HEK293 (cell line): ENCODE results near the gene NUDT16L1.

Experiments used
- CTCF ChIA-PET: fragments of 350-600 bp; formaldehyde crosslinking; extraction: SDS; loops from one replicate; lab custom pipeline; 2021; ENCODE audit warnings: antibody characterized with exemption; lab: Yijun Ruan, JAX
- POLR2A ChIA-PET: fragments of 300-600 bp; formaldehyde crosslinking; extraction: SDS; loops from one replicate; lab custom pipeline; 2020; ENCODE audit warnings: antibody characterized with exemption, inconsistent platforms; lab: Yijun Ruan, JAX
- H3K27ac ChIP-seq: fragments of 200-500 bp; sonication (Bioruptor generic); 2 replicates; pipeline ENCODE4 v1.5.1; 2014; ENCODE audit warnings: low read depth, low read length, control low read depth, inconsistent platforms; ENCODE audit errors: extremely low read depth
- H3K36me3 ChIP-seq, 2 experiments: fragments of 200-500 bp in 1 of 2; sonication (Bioruptor generic) in 1 of 2; 1 replicate in 1 of 2; 2 replicates in 1 of 2; pipeline ENCODE4 v1.5.1; 2014 to 2017; ENCODE audit warnings: inconsistent platforms in 2 of 2, low read length in 2 of 2; ENCODE audit not compliant: control insufficient read depth in 2 of 2, insufficient read depth in 1 of 2
- H3K4me1 ChIP-seq: fragments of 200-500 bp; sonication (Bioruptor generic); 2 replicates; pipeline ENCODE4 v1.5.1; 2014; ENCODE audit warnings: mild to moderate bottlenecking, low read length, inconsistent platforms; ENCODE audit not compliant: control insufficient read depth, insufficient read depth
- H3K4me3 ChIP-seq: 2 replicates; pipeline ENCODE4 v1.5.1; 2011; ENCODE audit warnings: low read depth, mild to moderate bottlenecking, control low read depth, low read length, moderate library complexity
- H3K9me3 ChIP-seq: fragments of 200-500 bp; sonication (Bioruptor generic); 2 replicates; pipeline ENCODE4 v1.5.1; 2014; ENCODE audit warnings: low read depth, low read length, inconsistent platforms; ENCODE audit not compliant: control insufficient read depth, insufficient read depth
- AEBP2 ChIP-seq: fragments of 450-650 bp; formaldehyde crosslinking; IDR thresholded peaks from 2 replicates; pipeline ENCODE4 v1.5.1; 2016; ENCODE audit warnings: missing biosample characterization, missing genetic modification characterization, borderline replicate concordance
- BCL11A ChIP-seq: fragments of 450-650 bp; formaldehyde crosslinking; IDR thresholded peaks from 2 replicates; pipeline ENCODE4 v1.5.1; 2016; ENCODE audit warnings: low read depth, missing biosample characterization, missing genetic modification characterization
- HIC1 ChIP-seq: fragments of 450-650 bp; formaldehyde crosslinking; IDR thresholded peaks from 2 replicates; pipeline ENCODE4 v1.5.1; 2016; ENCODE audit warnings: missing biosample characterization, missing genetic modification characterization
- PBX3 ChIP-seq: sonication (generic); formaldehyde crosslinking; IDR thresholded peaks from 2 replicates; pipeline ENCODE4 v1.8.1; 2022; ENCODE audit warnings: mild to moderate bottlenecking, moderate library complexity, missing genetic modification reagents
- PRDM4 ChIP-seq: fragments of 450-650 bp; formaldehyde crosslinking; IDR thresholded peaks from 2 replicates; pipeline ENCODE4 v1.5.1; 2017; ENCODE audit warnings: missing biosample characterization, missing genetic modification characterization
- SCRT2 ChIP-seq: fragments of 450-650 bp; formaldehyde crosslinking; IDR thresholded peaks from 2 replicates; pipeline ENCODE4 v1.5.1; 2016; ENCODE audit warnings: missing biosample characterization, missing genetic modification characterization
- SP3 ChIP-seq: fragments of 450-650 bp; formaldehyde crosslinking; IDR thresholded peaks from 2 replicates; pipeline ENCODE4 v1.5.1; 2016; ENCODE audit warnings: missing biosample characterization, missing genetic modification characterization
- ZBTB11 ChIP-seq: fragments of 450-650 bp; formaldehyde crosslinking; conservative IDR thresholded peaks from 2 replicates; pipeline ENCODE4 v1.5.1; 2016; ENCODE audit warnings: low read depth, missing biosample characterization, missing genetic modification characterization
- ZIC2 ChIP-seq: fragments of 450-650 bp; formaldehyde crosslinking; IDR thresholded peaks from 2 replicates; pipeline ENCODE4 v1.5.1; 2016; ENCODE audit warnings: missing biosample characterization, missing genetic modification characterization
- ZNF121 ChIP-seq: fragments of 450-650 bp; formaldehyde crosslinking; IDR thresholded peaks from 2 replicates; pipeline ENCODE4 v1.5.1; 2016; ENCODE audit warnings: missing biosample characterization, missing genetic modification characterization
- ZNF175 ChIP-seq: fragments of 450-650 bp; formaldehyde crosslinking; IDR thresholded peaks from 2 replicates; pipeline ENCODE4 v1.5.1; 2016; ENCODE audit warnings: missing biosample characterization, missing genetic modification characterization
- ZNF2 ChIP-seq: fragments of 450-650 bp; formaldehyde crosslinking; IDR thresholded peaks from 2 replicates; pipeline ENCODE4 v1.5.1; 2016; ENCODE audit warnings: missing biosample characterization, missing genetic modification characterization
- ZNF223 ChIP-seq: fragments of 450-650 bp; formaldehyde crosslinking; IDR thresholded peaks from 2 replicates; pipeline ENCODE4 v1.5.1; 2016; ENCODE audit warnings: missing biosample characterization, missing genetic modification characterization
- ZNF391 ChIP-seq: fragments of 450-650 bp; formaldehyde crosslinking; IDR thresholded peaks from 2 replicates; pipeline ENCODE4 v1.5.1; 2016; ENCODE audit warnings: low read depth, missing biosample characterization, missing genetic modification characterization, borderline replicate concordance
- ZNF433 ChIP-seq: fragments of 450-650 bp; formaldehyde crosslinking; IDR thresholded peaks from 2 replicates; pipeline ENCODE4 v1.5.1; 2016; ENCODE audit warnings: missing biosample characterization, missing genetic modification characterization, low read depth
- ZNF530 ChIP-seq: fragments of 450-650 bp; formaldehyde crosslinking; IDR thresholded peaks from 2 replicates; pipeline ENCODE4 v1.5.1; 2016; ENCODE audit warnings: low read depth, missing biosample characterization, missing genetic modification characterization
- ZNF561 ChIP-seq: fragments of 450-650 bp; IDR thresholded peaks from 2 replicates; pipeline ENCODE4 v1.5.1; 2018; ENCODE audit warnings: missing biosample characterization, missing genetic modification characterization, borderline replicate concordance
- ZNF792 ChIP-seq: fragments of 450-650 bp; formaldehyde crosslinking; IDR thresholded peaks from 2 replicates; pipeline ENCODE4 v1.5.1; 2016; ENCODE audit warnings: missing biosample characterization, missing genetic modification characterization
- TF ChIP-seq, protein P1 (sequence below): fragments of 450-650 bp; formaldehyde crosslinking; IDR thresholded peaks from 2 replicates; pipeline ENCODE4 v1.5.0; 2017; ENCODE audit warnings: missing biosample characterization, missing genetic modification characterization, borderline replicate concordance
- TF ChIP-seq, protein P2 (sequence below): fragments of 450-650 bp; formaldehyde crosslinking; IDR thresholded peaks from 2 replicates; pipeline ENCODE4 v1.5.1; 2016; ENCODE audit warnings: missing biosample characterization, missing genetic modification characterization, low read depth

NUDT16L1 gene

DNA sequence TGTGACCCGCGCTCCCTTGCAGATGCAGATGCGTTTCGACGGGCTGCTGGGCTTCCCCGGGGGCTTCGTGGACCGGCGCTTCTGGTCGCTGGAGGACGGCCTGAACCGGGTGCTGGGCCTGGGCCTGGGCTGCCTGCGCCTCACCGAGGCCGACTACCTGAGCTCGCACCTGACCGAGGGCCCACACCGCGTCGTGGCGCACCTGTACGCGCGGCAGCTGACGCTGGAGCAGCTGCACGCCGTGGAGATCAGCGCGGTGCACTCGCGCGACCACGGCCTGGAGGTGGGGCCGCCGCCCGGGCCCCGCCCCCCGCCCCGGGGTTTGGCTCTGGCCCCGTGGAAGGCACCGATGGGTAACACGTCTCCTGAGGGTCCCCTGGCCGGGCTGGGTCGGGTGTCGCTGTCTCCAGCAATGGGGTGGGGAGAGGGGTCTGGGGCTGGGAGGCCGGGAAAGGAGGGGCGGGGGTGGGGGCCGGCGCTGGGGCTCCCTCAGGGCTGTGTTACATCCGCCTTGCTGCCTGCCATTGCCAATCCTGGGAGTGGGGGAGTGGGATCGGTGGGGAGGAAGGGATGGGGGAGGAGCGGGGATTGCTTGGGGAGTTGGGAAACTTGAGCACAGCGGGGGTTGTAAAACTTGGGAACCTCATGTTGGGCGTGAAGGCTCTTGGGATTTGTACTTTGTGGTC, 737 bp downstream of the NUDT16L1 start:
- Histone ChIP-seq H3K4me1 (peaks cover 4% of the 10 kb centered on the region; the same call in 1 of the 2 replicates), H3K4me3 (peak overlapping the region; percentile 89), H3K36me3 (peaks cover 0 to 50% of the 10 kb centered on the region in 2 experiments; a peak in 1 of 3 replicates), H3K27ac (peak overlapping the region; percentile 79; the same call in 1 of the 2 replicates), H3K9me3 (no peaks in the 10 kb centered on the region)
- ChIA-PET POLR2A (interaction anchor here (0.6 to 2.2 kb wide), 7 partner anchors 10 to 140 kb away, joined by 3 to 8 read pairs (median 4); partner anchors contain the start of genes ANKS3 and DNAAF8), CTCF (no interaction called here)
- no peak for TF ChIP-seq ZNF792 (tag by site-specific recombination)
- no peak for TF ChIP-seq ZNF530 (tag by site-specific recombination)
- TF ChIP-seq BCL11A (tag by site-specific recombination) = no peak
- no peak for TF ChIP-seq ZNF561 (tag by site-specific recombination)
- TF ChIP-seq, protein P1, sequence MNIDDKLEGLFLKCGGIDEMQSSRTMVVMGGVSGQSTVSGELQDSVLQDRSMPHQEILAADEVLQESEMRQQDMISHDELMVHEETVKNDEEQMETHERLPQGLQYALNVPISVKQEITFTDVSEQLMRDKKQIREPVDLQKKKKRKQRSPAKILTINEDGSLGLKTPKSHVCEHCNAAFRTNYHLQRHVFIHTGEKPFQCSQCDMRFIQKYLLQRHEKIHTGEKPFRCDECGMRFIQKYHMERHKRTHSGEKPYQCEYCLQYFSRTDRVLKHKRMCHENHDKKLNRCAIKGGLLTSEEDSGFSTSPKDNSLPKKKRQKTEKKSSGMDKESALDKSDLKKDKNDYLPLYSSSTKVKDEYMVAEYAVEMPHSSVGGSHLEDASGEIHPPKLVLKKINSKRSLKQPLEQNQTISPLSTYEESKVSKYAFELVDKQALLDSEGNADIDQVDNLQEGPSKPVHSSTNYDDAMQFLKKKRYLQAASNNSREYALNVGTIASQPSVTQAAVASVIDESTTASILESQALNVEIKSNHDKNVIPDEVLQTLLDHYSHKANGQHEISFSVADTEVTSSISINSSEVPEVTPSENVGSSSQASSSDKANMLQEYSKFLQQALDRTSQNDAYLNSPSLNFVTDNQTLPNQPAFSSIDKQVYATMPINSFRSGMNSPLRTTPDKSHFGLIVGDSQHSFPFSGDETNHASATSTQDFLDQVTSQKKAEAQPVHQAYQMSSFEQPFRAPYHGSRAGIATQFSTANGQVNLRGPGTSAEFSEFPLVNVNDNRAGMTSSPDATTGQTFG (tag by site-specific recombination) = no peak
- TF ChIP-seq HIC1 (tag by site-specific recombination) = no peak
- TF ChIP-seq ZNF121 (tag by site-specific recombination) = no peak
- TF ChIP-seq SP3 = peak; percentile 55
- TF ChIP-seq AEBP2 = no peak
- no peak for TF ChIP-seq ZBTB11 (tag by site-specific recombination)
- TF ChIP-seq, protein P2, sequence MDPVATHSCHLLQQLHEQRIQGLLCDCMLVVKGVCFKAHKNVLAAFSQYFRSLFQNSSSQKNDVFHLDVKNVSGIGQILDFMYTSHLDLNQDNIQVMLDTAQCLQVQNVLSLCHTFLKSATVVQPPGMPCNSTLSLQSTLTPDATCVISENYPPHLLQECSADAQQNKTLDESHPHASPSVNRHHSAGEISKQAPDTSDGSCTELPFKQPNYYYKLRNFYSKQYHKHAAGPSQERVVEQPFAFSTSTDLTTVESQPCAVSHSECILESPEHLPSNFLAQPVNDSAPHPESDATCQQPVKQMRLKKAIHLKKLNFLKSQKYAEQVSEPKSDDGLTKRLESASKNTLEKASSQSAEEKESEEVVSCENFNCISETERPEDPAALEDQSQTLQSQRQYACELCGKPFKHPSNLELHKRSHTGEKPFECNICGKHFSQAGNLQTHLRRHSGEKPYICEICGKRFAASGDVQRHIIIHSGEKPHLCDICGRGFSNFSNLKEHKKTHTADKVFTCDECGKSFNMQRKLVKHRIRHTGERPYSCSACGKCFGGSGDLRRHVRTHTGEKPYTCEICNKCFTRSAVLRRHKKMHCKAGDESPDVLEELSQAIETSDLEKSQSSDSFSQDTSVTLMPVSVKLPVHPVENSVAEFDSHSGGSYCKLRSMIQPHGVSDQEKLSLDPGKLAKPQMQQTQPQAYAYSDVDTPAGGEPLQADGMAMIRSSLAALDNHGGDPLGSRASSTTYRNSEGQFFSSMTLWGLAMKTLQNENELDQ = no peak
- no peak for TF ChIP-seq ZNF2
- no peak for TF ChIP-seq ZNF175
- no peak for TF ChIP-seq ZNF223
- TF ChIP-seq ZNF391 (tag by site-specific recombination) = no peak
- TF ChIP-seq PBX3 (CRISPR knock-in tag) = 0 out of 2 replicates have a peak, but pooled peaks have one; percentile 9
- no peak for TF ChIP-seq PRDM4
- TF ChIP-seq ZNF433 (tag by site-specific recombination) = no peak
- TF ChIP-seq ZIC2 (tag by site-specific recombination) = 0 out of 2 replicates have a peak, but pooled peaks have one; percentile 47
- TF ChIP-seq SCRT2 (tag by site-specific recombination) = 0 out of 2 replicates have a peak, but pooled peaks have one; percentile 16
